GM12878 (cell line): ENCODE data around the gene SLC35F2. TPM values are rescaled to one million over a fixed set of nuclear protein-coding genes. Genes with fewer than 3 reads are reported as not detected.

ENCODE experiments used
- CREM ChIP-seq: IDR thresholded peaks from 2 replicates; pipeline ENCODE4 v1.6.1; 2014; ENCODE audit warnings: antibody characterized with exemption, low read depth
- ETV6 ChIP-seq, 2 experiments: fragments of 450-650 bp in 1 of 2; IDR thresholded peaks in 1 of 2; conservative IDR thresholded peaks in 1 of 2; 2 replicates each; pipeline ENCODE4 v1.6.1; 2014; ENCODE audit warnings: antibody characterized with exemption in 1 of 2, borderline replicate concordance in 1 of 2, low read depth in 1 of 2, mild to moderate bottlenecking in 1 of 2, moderate library complexity in 1 of 2
- HDAC2 ChIP-seq: fragments of 200-600 bp; sonication (generic); IDR thresholded peaks from 2 replicates; pipeline ENCODE4 v1.6.1; 2017
- HDAC6 ChIP-seq: fragments of 200-600 bp; sonication (generic); IDR thresholded peaks from one replicate; pipeline ENCODE4 v1.8.0; 2017; ENCODE audit warnings: antibody characterized with exemption; ENCODE audit not compliant: unreplicated experiment
- NFIC ChIP-seq: IDR thresholded peaks from 2 replicates; pipeline ENCODE4 v1.6.1; 2012; ENCODE audit warnings: low read depth, mild to moderate bottlenecking, inconsistent platforms, low read length, moderate library complexity
- NR2F1 ChIP-seq: fragments of 450-650 bp; conservative IDR thresholded peaks from 2 replicates; pipeline ENCODE4 v1.6.1; 2017; ENCODE audit warnings: mild to moderate bottlenecking
- PKNOX1 ChIP-seq: fragments of 450-650 bp; IDR thresholded peaks from 2 replicates; pipeline ENCODE4 v1.6.1; 2016; ENCODE audit warnings: mild to moderate bottlenecking
- POLR2A ChIP-seq: IDR thresholded peaks from 2 replicates; pipeline ENCODE4 v1.6.1; 2011; ENCODE audit warnings: low read depth, mild to moderate bottlenecking, low read length
- YY1 ChIP-seq: IDR thresholded peaks from 2 replicates; pipeline ENCODE4 v1.6.1; 2011; ENCODE audit warnings: low read depth, mild to moderate bottlenecking, low read length
- ZNF24 ChIP-seq: fragments of 450-650 bp; IDR thresholded peaks from 2 replicates; pipeline ENCODE4 v1.6.1; 2017; ENCODE audit warnings: antibody characterized with exemption, mild to moderate bottlenecking
- ZNF274 ChIP-seq: IDR thresholded peaks from one replicate; pipeline ENCODE4 v1.8.0; 2011; ENCODE audit not compliant: insufficient read length, insufficient read depth
- ZNF592 ChIP-seq: fragments of 450-650 bp; IDR thresholded peaks from 2 replicates; pipeline ENCODE4 v1.6.1; 2017; ENCODE audit warnings: mild to moderate bottlenecking, moderate library complexity
- polyA plus RNA-seq, 11 experiments: library from polyadenylated mRNA; depleted of rRNA in 4 of 11; unstranded in 6 of 11; stranded (reverse) in 5 of 11; fragments of >200 nt; fragmentation: Nextera tagmentation in 4 of 11; fragmentation: Illumina TruSeq in 1 of 11; extraction: Ambion mirVana in 4 of 11; extraction: Trizol in 1 of 11; gene quantifications; 1 replicate in 1 of 11; 2 replicates in 10 of 11; pipeline versions ENCODE4 v1.2.1 to v1.2.3, GENCODE V29; 2011 to 2016; ENCODE audit warnings: inconsistent platforms in 2 of 11, missing spikeins in 2 of 11, low read depth in 1 of 11
- total RNA-seq, 4 experiments: library from RNA; depleted of rRNA in 3 of 4; stranded (reverse); fragments of >200 nt in 3 of 4; fragmentation: Illumina TruSeq in 1 of 4; extraction: Trizol in 1 of 4; gene quantifications; 2 replicates each; pipeline versions ENCODE4 v1.2.1 to v1.2.3, GENCODE V29; 2013 to 2021
- TF ChIP-seq, protein P1 (sequence below): fragments of 450-650 bp; IDR thresholded peaks from 2 replicates; pipeline ENCODE4 v1.6.1; 2017; ENCODE audit warnings: low read depth, mild to moderate bottlenecking, moderate library complexity

SLC35F2 gene
- total and polyA plus RNA-seq, 10 of the 15 experiments (the other 5 are each of a cell fraction or from before 2014, with no cell fraction given), result 15.2 to 48.8 (median 40.1) TPM

GRCh38 chr11:107776062-107776461, 82.5 kb downstream of the SLC35F2 start (continued):
- TF ChIP-seq ETV6 (conservative IDR thresholded peaks at IDR 0.05 in 1 of 2, IDR thresholded peaks at IDR 0.05 in 1 of 2; ENCODE audit: borderline replicate concordance in 1 of 2, low read depth in 1 of 2) (no peak), PKNOX1 (no peak), ZNF274 (no peak), ZNF24 (no peak), HDAC2 (no peak), ZNF592 (no peak), HDAC6 (no peak), NFIC (no peak), POLR2A (no peak), YY1 (no peak), CREM (no peak), NR2F1 (no peak)
- TF ChIP-seq, protein P1, sequence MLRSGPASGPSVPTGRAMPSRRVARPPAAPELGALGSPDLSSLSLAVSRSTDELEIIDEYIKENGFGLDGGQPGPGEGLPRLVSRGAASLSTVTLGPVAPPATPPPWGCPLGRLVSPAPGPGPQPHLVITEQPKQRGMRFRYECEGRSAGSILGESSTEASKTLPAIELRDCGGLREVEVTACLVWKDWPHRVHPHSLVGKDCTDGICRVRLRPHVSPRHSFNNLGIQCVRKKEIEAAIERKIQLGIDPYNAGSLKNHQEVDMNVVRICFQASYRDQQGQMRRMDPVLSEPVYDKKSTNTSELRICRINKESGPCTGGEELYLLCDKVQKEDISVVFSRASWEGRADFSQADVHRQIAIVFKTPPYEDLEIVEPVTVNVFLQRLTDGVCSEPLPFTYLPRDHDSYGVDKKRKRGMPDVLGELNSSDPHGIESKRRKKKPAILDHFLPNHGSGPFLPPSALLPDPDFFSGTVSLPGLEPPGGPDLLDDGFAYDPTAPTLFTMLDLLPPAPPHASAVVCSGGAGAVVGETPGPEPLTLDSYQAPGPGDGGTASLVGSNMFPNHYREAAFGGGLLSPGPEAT, result no peak
